ENCODE results near the gene RBM19.

The RBM19 gene

DNA sequence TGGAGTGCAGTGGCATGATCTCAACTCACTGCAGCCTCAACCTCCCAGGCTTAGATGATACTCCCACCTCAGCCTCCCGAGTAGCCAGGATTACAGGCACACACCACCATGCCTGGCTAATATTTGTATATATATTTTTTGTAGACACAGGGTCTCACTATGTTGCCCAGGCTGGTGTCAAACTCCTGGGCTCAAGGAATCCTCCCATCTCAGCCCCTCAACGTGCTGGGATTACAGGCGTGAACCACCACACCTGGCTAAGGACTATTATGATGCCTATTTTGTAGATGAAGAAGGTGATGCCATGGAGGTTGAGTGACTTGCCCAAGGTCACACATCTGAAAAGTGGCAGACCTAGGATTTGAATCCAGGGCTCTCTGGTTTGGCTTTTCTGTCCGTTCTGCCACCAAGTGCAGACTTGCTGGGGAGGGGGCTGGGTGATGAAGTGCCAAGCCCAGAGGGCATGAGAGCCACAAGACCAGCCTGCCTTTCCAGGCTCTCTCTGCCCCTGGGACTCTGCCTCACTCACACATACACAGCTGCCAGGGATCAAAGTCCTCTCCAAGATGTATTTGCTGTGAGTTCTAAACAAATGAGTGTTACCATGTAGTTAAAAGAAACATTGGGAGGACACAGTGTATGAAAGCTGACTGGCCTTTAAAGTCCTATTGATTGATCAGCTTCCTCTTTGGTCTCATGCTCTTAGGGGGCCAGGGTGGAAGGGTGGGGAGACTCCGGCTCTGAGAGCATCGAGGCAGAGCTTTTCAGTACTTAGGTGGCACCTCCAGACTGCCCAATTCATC is 21.3 kb upstream of the RBM19 start:
- no peaks in the 10 kb centered on the region for H3F3A ChIP-seq (ENCODE audit: insufficient read depth, low read length)
- no peaks in the 10 kb centered on the region for H3K36me3 ChIP-seq (ENCODE audit: insufficient read depth, low read length)
- H3K4me3 ChIP-seq (ENCODE audit: low read depth, low read length, poor library complexity, severe bottlenecking): no peak overlapping the region
- no peaks in the 10 kb centered on the region for H3K79me2 ChIP-seq (ENCODE audit: insufficient read depth, low read length)
- H3K9ac ChIP-seq (ENCODE audit: low read length): no peak overlapping the region
- H3K9me2 ChIP-seq (ENCODE audit: low read depth, low read length): no peaks in the 10 kb centered on the region
- TF ChIP-seq, protein P1, sequence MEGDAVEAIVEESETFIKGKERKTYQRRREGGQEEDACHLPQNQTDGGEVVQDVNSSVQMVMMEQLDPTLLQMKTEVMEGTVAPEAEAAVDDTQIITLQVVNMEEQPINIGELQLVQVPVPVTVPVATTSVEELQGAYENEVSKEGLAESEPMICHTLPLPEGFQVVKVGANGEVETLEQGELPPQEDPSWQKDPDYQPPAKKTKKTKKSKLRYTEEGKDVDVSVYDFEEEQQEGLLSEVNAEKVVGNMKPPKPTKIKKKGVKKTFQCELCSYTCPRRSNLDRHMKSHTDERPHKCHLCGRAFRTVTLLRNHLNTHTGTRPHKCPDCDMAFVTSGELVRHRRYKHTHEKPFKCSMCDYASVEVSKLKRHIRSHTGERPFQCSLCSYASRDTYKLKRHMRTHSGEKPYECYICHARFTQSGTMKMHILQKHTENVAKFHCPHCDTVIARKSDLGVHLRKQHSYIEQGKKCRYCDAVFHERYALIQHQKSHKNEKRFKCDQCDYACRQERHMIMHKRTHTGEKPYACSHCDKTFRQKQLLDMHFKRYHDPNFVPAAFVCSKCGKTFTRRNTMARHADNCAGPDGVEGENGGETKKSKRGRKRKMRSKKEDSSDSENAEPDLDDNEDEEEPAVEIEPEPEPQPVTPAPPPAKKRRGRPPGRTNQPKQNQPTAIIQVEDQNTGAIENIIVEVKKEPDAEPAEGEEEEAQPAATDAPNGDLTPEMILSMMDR (IDR thresholded peaks at IDR 0.05; ENCODE audit: low read length): no peak
- H2AFZ ChIP-seq (ENCODE audit: low read length): no peak overlapping the region
- H3K4me2 ChIP-seq (ENCODE audit: low read length): no peak overlapping the region
- H3K4me1 ChIP-seq (ENCODE audit: insufficient read depth, low read length, severe bottlenecking): no peaks in the 10 kb centered on the region
- no peaks in the 10 kb centered on the region for H3K9me3 ChIP-seq (ENCODE audit: low read length)
- H3K27me3 ChIP-seq (ENCODE audit: insufficient read depth, low read length): no peaks in the 10 kb centered on the region; the same call in 1 of the 2 replicates
- no peak overlapping the region for H3K27ac ChIP-seq (ENCODE audit: low read depth, low read length, poor library complexity, severe bottlenecking)
- no peaks in the 10 kb centered on the region for H4K20me1 ChIP-seq (ENCODE audit: insufficient read depth, low read length)

DNA sequence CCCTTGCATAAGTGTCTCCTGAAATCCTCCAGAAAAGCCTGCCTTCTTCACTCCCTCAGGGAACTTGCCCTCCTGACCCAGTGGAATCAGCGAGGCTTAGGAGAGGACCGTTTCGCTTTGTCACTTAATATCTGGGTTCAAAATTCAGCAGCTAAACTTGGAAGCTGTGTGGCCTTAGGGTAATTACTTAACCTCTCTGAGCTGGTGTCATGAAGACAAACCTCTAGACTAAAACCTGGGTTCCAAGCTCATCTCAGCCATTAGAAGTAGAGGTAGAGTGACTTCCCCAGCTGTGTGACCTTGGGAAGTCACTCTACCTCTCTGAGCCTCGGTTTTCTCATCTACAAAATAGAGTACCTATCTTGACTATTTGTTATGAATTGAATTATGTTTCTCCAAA is 18.3 kb upstream of the RBM19 start:
- no peak overlapping the region for H3K9ac ChIP-seq (ENCODE audit: low read length)
- H4K20me1 ChIP-seq (ENCODE audit: insufficient read depth, low read length): no peaks in the 10 kb centered on the region
- H3K4me1 ChIP-seq (ENCODE audit: insufficient read depth, low read length, severe bottlenecking): no peaks in the 10 kb centered on the region
- H3K9me3 ChIP-seq (ENCODE audit: low read length): no peaks in the 10 kb centered on the region
- H3K4me3 ChIP-seq (ENCODE audit: low read depth, low read length, poor library complexity, severe bottlenecking): no peak overlapping the region
- no peak overlapping the region for H3K27ac ChIP-seq (ENCODE audit: low read depth, low read length, poor library complexity, severe bottlenecking)
- H3K4me2 ChIP-seq (ENCODE audit: low read length): no peak overlapping the region
- H3K36me3 ChIP-seq (ENCODE audit: insufficient read depth, low read length): no peaks in the 10 kb centered on the region
- H3K27me3 ChIP-seq (ENCODE audit: insufficient read depth, low read length): no peaks in the 10 kb centered on the region; the same call in 1 of the 2 replicates
- H2AFZ ChIP-seq (ENCODE audit: low read length): no peak overlapping the region
- TF ChIP-seq, protein P1 (IDR thresholded peaks at IDR 0.05; ENCODE audit: low read length): no peak
- no peak for TF ChIP-seq EZH2 (IDR thresholded peaks at IDR 0.05; ENCODE audit: borderline replicate concordance, low read length)
- H3F3A ChIP-seq (ENCODE audit: insufficient read depth, low read length): no peaks in the 10 kb centered on the region
- H3K9me2 ChIP-seq (ENCODE audit: low read depth, low read length): no peaks in the 10 kb centered on the region
- H3K79me2 ChIP-seq (ENCODE audit: insufficient read depth, low read length): no peaks in the 10 kb centered on the region

DNA sequence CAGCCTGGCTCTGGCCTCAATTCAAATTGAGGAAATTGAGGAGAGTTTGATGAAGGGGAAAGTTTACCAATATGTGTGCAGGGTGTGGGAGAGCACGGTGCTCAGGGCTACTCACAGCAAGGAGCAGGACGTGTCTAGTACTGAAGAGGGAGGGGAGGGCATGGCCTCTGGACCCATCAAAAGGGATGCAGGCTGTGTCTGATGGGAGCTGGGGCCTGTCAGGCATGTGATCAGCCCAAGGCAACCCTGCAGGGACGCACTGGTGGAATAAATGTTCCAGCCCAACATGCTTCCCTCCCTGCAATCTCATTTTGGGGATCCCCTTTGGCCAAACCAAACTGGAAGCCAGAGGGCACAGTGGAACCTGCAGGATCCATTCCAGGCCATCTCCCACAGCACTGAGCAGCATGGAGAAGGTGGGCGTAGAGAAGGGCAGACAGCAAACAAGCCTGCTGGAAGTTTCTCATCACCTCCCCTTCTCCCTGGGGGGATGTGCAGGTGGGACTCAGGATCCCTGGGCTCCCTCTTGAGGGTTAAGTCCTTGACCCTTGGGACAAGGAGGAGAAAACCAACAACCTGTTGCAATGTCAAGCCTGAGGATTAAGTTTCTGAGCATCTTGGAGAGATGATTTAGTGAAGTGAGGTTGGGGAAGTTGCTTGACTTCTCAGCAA is 17.8 kb upstream of the RBM19 start:
- H3K4me1 ChIP-seq (ENCODE audit: insufficient read depth, low read length, severe bottlenecking): no peaks in the 10 kb centered on the region
- no peak overlapping the region for H2AFZ ChIP-seq (ENCODE audit: low read length)
- H3K9ac ChIP-seq (ENCODE audit: low read length): no peak overlapping the region
- no peaks in the 10 kb centered on the region; the same call in 1 of the 2 replicates for H3K27me3 ChIP-seq (ENCODE audit: insufficient read depth, low read length)
- H3K36me3 ChIP-seq (ENCODE audit: insufficient read depth, low read length): no peaks in the 10 kb centered on the region
- H3K79me2 ChIP-seq (ENCODE audit: insufficient read depth, low read length): no peaks in the 10 kb centered on the region
- no peaks in the 10 kb centered on the region for H3F3A ChIP-seq (ENCODE audit: insufficient read depth, low read length)
- no peaks in the 10 kb centered on the region for H4K20me1 ChIP-seq (ENCODE audit: insufficient read depth, low read length)
- H3K27ac ChIP-seq (ENCODE audit: low read depth, low read length, poor library complexity, severe bottlenecking): no peak overlapping the region
- no peak overlapping the region for H3K4me3 ChIP-seq (ENCODE audit: low read depth, low read length, poor library complexity, severe bottlenecking)
- H3K4me2 ChIP-seq (ENCODE audit: low read length): no peak overlapping the region
- H3K9me3 ChIP-seq (ENCODE audit: low read length): no peaks in the 10 kb centered on the region
- TF ChIP-seq EZH2 (IDR thresholded peaks at IDR 0.05; ENCODE audit: borderline replicate concordance, low read length): no peak
- TF ChIP-seq, protein P1 (IDR thresholded peaks at IDR 0.05; ENCODE audit: low read length): no peak
- no peaks in the 10 kb centered on the region for H3K9me2 ChIP-seq (ENCODE audit: low read depth, low read length)
